ENCODE data around the gene DDX41. TPM values are rescaled to one million over a fixed set of nuclear protein-coding genes. Genes with fewer than 3 reads are reported as not detected.
A peak's percentile ranks its signal among the peaks of the same experiment; 100 is the strongest.

Gene DDX41
- total RNA-seq, 1 experiment from 2014 or later, result 136 TPM

GRCh38 chr5:177524941-177525655, 8.3 kb upstream of the DDX41 start:
- Mint-ChIP-seq H3K36me3 (peaks cover 25% of the 10 kb centered on the region), H3K27ac (no peak overlapping the region), H3K27me3 (ENCODE audit: low read depth) (no peaks in the 10 kb centered on the region), H3K9me3 (no peaks in the 10 kb centered on the region), H3K4me1 (no peaks in the 10 kb centered on the region), H3K4me3 (no peak overlapping the region)
- TF ChIP-seq RORB (CRISPR knock-in tag; IDR thresholded peaks at IDR 0.05) (no peak), CTCF (IDR thresholded peaks at IDR 0.05) (0 out of 2 replicates have a peak, but pooled peaks have one; percentile 7)
- CTCF ChIA-PET, result interaction anchor here (0.8 kb wide), 1 partner anchor 24 kb away, joined by 3 read pairs; no protein-coding TSS in a partner anchor
- DNase-seq (ENCODE audit: low spot score) (no peak), ATAC-seq (0 out of 2 replicates have a peak, but pooled peaks have one; percentile 15)
- POLR2A ChIA-PET, result interaction anchor here (0.6 kb wide), 1 partner anchor 220 kb away, joined by 4 read pairs; no protein-coding TSS in a partner anchor

GRCh38 chr5:177524539-177524900, 7.8 kb upstream of the DDX41 start:
- H3K27me3 Mint-ChIP-seq (ENCODE audit: low read depth), result no peaks in the 10 kb centered on the region
- TF ChIP-seq ATF3 (CRISPR knock-in tag; conservative IDR thresholded peaks at IDR 0.05) (no peak), GRHL2 (CRISPR knock-in tag; IDR thresholded peaks at IDR 0.05; ENCODE audit: insufficient replicate concordance, severe bottlenecking) (no peak), SOX15 (CRISPR knock-in tag; IDR thresholded peaks at IDR 0.05) (no peak), CDX4 (CRISPR knock-in tag; IDR thresholded peaks at IDR 0.05; ENCODE audit: borderline replicate concordance) (no peak), ZNF232 (CRISPR knock-in tag; IDR thresholded peaks at IDR 0.05) (no peak), RELA (CRISPR knock-in tag; IDR thresholded peaks at IDR 0.05; ENCODE audit: borderline replicate concordance) (no peak)
- no peak overlapping the region for H3K4me3 Mint-ChIP-seq
- no peak overlapping the region for H3K27ac Mint-ChIP-seq
- H3K4me1 Mint-ChIP-seq, result no peaks in the 10 kb centered on the region
- no peak for DNase-seq (ENCODE audit: low spot score)
- ChIA-PET POLR2A (interaction anchor here (0.6 kb wide), 1 partner anchor 220 kb away, joined by 4 read pairs; no protein-coding TSS in a partner anchor), CTCF (interaction anchor here (0.8 kb wide), 1 partner anchor 23 kb away, joined by 3 read pairs; no protein-coding TSS in a partner anchor)
- ATAC-seq, result no peak
- H3K9me3 Mint-ChIP-seq, result no peaks in the 10 kb centered on the region
- H3K36me3 Mint-ChIP-seq, result peaks cover 29% of the 10 kb centered on the region

GRCh38 chr5:177523711-177524538, 7.2 kb upstream of the DDX41 start:
- CTCF ChIA-PET, result no interaction called here
- ATAC-seq (no peak), DNase-seq (ENCODE audit: low spot score) (no peak)
- no peaks in the 10 kb centered on the region for H3K9me3 Mint-ChIP-seq
- no peaks in the 10 kb centered on the region for H3K27me3 Mint-ChIP-seq (ENCODE audit: low read depth)
- POLR2A ChIA-PET, result no interaction called here
- no peak overlapping the region for H3K4me3 Mint-ChIP-seq
- H3K27ac Mint-ChIP-seq, result no peak overlapping the region; the same call in 1 of the 2 replicates
- H3K4me1 Mint-ChIP-seq, result no peaks in the 10 kb centered on the region
- TF ChIP-seq NR1H2 (CRISPR knock-in tag; IDR thresholded peaks at IDR 0.05) (no peak), IRF2 (CRISPR knock-in tag; IDR thresholded peaks at IDR 0.05; ENCODE audit: borderline replicate concordance, low read depth) (0 out of 2 replicates have a peak, but pooled peaks have one; percentile 20)
- peaks cover 29% of the 10 kb centered on the region for H3K36me3 Mint-ChIP-seq

GRCh38 chr5:177520916-177521513, 4.3 kb upstream of the DDX41 start:
- no peak overlapping the region for H3K27ac Mint-ChIP-seq
- peaks cover 8% of the 10 kb centered on the region for H3K4me1 Mint-ChIP-seq
- no peak overlapping the region for H3K4me3 Mint-ChIP-seq
- DNase-seq (ENCODE audit: low spot score) (no peak), ATAC-seq (no peak)
- ChIA-PET POLR2A (no interaction called here), CTCF (interaction anchor here (0.7 to 1.8 kb wide), 9 partner anchors 9 to 211 kb away, joined by 3 to 4 read pairs (median 3); partner anchors contain the start of genes DOK3, PDLIM7 and TMED9)
- peaks cover 37% of the 10 kb centered on the region for H3K36me3 Mint-ChIP-seq
- peaks cover 4% of the 10 kb centered on the region; the same call in 1 of the 2 replicates for H3K27me3 Mint-ChIP-seq (ENCODE audit: low read depth)
- no peaks in the 10 kb centered on the region for H3K9me3 Mint-ChIP-seq
- no peak for TF ChIP-seq ERG (CRISPR knock-in tag; IDR thresholded peaks at IDR 0.05)
- no peak for TF ChIP-seq RORB (CRISPR knock-in tag; IDR thresholded peaks at IDR 0.05)
- TF ChIP-seq NR2C2 (CRISPR knock-in tag; IDR thresholded peaks at IDR 0.05), result no peak
- TF ChIP-seq SMAD3 (CRISPR knock-in tag; IDR thresholded peaks at IDR 0.05; ENCODE audit: borderline replicate concordance), result no peak
- TF ChIP-seq ZNF263 (CRISPR knock-in tag; IDR thresholded peaks at IDR 0.05; ENCODE audit: low read depth), result no peak
- no peak for TF ChIP-seq JAZF1 (CRISPR knock-in tag; IDR thresholded peaks at IDR 0.05)
- no peak for TF ChIP-seq SP1 (CRISPR knock-in tag; conservative IDR thresholded peaks at IDR 0.05)
- TF ChIP-seq AR (CRISPR knock-in tag; IDR thresholded peaks at IDR 0.05), result no peak

All from WTC11 (cell line).